Activated CD4-positive, alpha-beta T cell treated with anti-CD3 and anti-CD28 coated beads for 36 hours (primary cell): ENCODE results near the gene TTC17. TPM values are rescaled to one million over a fixed set of nuclear protein-coding genes. Genes with fewer than 3 reads are reported as not detected.
"Not testable (repeated sequence)": the region's sequence is repeated elsewhere in the genome, so short reads cannot be mapped to it uniquely, and the experiment has no call there.

Experiments
- ATAC-seq: fragments of 200-7000 bp; cut with Tn5 transposase; one replicate; pipeline ENCODE4 v1.10.0; 2021; ENCODE audit warnings: mild to moderate bottlenecking, moderate library complexity
- CTCF ChIA-PET: fragments of 350-600 bp; sonication (Branson Sonifier 250); formaldehyde crosslinking; loops from one replicate; lab custom pipeline; 2021; ENCODE audit warnings: antibody characterized with exemption; lab: Charles Lee
- POLR2A ChIA-PET: fragments of 350-600 bp; sonication (Branson Sonifier 250); formaldehyde crosslinking; loops from one replicate; lab custom pipeline; 2021; ENCODE audit warnings: antibody characterized with exemption, inconsistent platforms; lab: Charles Lee
- DNase-seq: peaks from one replicate; pipeline ENCODE4 v3.0.0-alpha.2; 2020
- H3K27ac Mint-ChIP-seq: one replicate; pipeline ENCODE4 v1.8.0; 2021; ENCODE audit warnings: mixed read lengths
- H3K27me3 Mint-ChIP-seq: one replicate; pipeline ENCODE4 v1.8.0; 2021; ENCODE audit warnings: mixed read lengths
- H3K36me3 Mint-ChIP-seq: one replicate; pipeline ENCODE4 v1.8.0; 2021; ENCODE audit warnings: low read depth, mixed read lengths
- H3K4me1 Mint-ChIP-seq: one replicate; pipeline ENCODE4 v1.8.0; 2021; ENCODE audit warnings: mixed read lengths
- H3K4me3 Mint-ChIP-seq: one replicate; pipeline ENCODE4 v1.8.0; 2021; ENCODE audit warnings: mild to moderate bottlenecking, moderate library complexity, mixed read lengths
- H3K9me3 Mint-ChIP-seq: one replicate; pipeline ENCODE4 v1.8.0; 2021; ENCODE audit warnings: low read depth, mixed read lengths
- intact Hi-C, 2 experiments: fragments of 100-400 bp; cut with DNase I in 1 of 2; cut with micrococcal nuclease in 1 of 2; formaldehyde crosslinking; loops; one replicate each; pipeline versions ENCODE4 v1.14.2 to v1.15.1; 2022 to 2024; cut with DNase I, micrococcal nuclease
- total RNA-seq, 2 experiments: library from RNA; stranded (reverse); gene quantifications; one replicate each; pipeline ENCODE4 v1.2.3, GENCODE V29; 2021

TTC17 gene
- total RNA-seq, 2 experiments from 2014 or later, result 50.0 to 57.9 TPM

DNA sequence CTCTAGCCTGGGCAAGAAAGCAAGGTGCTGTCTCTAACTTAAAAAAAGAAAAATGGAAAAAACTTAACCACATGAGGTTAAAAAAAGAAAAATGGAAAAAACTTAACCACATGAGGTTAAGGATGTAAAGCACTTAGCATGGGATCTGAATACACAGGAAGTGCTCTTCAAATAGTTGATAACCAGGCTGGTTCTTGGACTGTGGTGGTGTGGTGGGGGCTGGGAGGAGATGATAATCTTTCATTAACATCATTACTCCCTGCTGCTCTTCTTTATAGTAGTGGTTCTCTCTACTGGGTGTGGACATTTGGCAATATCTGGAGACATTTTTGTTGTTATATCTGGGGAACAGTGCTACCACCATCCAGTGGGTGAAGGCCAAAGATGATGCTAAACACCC lies 88.4 kb downstream of the TTC17 start:
- intact Hi-C loops, result no loop called here
- no peak overlapping the region for H3K27ac Mint-ChIP-seq
- ATAC-seq (peak; percentile 36), DNase-seq (peak; percentile 8)
- H3K27me3 Mint-ChIP-seq, result no peaks in the 10 kb centered on the region
- H3K36me3 Mint-ChIP-seq, result peaks cover 69% of the 10 kb centered on the region
- POLR2A ChIA-PET, result no interaction called here
- peaks cover 9% of the 10 kb centered on the region for H3K4me1 Mint-ChIP-seq
- no peaks in the 10 kb centered on the region for H3K9me3 Mint-ChIP-seq
- CTCF ChIA-PET, result interaction anchor here (0.8 kb wide), 1 partner anchor 12 kb away, joined by 3 read pairs; no protein-coding TSS in a partner anchor
- H3K4me3 Mint-ChIP-seq, result no peak overlapping the region

DNA sequence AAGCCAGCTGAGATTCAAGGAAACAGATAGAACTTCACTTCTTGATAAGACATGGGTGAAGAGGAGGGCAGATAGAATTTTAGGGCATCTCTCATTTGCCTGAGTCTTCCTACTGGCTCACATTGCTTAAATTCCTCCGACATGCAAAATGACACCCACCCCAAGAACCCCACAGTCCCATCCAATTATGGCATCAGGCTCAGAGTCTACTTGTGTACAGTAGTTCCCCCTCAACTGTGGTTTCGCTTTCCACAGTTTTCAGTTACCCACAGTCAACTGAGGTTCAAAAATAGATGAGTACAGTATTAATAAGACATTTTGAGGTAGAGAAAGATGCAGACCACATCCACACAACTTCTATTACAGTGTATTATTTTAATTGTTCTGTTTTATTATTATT lies 99.8 kb downstream of the TTC17 start:
- Mint-ChIP-seq H3K36me3 (peaks cover 78% of the 10 kb centered on the region), H3K9me3 (peaks cover 3% of the 10 kb centered on the region), H3K27me3 (no peaks in the 10 kb centered on the region), H3K4me3 (no peak overlapping the region), H3K4me1 (no peaks in the 10 kb centered on the region), H3K27ac (no peak overlapping the region)
- intact Hi-C loops, result no loop called here
- ChIA-PET CTCF (interaction anchor here (1.3 kb wide), 1 partner anchor 12 kb away, joined by 4 read pairs; no protein-coding TSS in a partner anchor), POLR2A (no interaction called here)
- ATAC-seq (no peak), DNase-seq (no peak)

- no peak for DNase-seq
- H3K4me3 Mint-ChIP-seq, result no peak overlapping the region
Measured at GRCh38 chr11:43459246-43459645, 100.5 kb downstream of the TTC17 start.

DNA sequence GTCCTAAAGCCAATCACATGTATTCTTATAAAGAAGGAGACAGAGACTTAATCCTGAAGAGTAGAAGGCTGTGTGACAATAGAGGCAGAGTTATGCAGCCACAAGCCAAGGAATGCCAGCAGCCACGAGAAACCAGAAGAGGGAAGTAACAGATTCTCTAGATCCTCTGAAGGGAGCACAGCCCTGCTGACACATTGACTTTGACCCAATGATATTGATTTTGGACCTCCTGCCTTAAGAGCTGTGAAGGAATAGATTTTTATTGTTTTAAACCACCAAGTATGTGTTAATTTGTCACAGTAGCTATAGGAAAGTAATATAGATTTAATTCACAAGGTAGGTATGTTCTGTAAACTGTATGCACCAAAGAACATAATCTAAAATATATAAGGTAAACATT lies 103.6 kb downstream of the TTC17 start:
- CTCF ChIA-PET, result no interaction called here
- no peak overlapping the region for H3K27ac Mint-ChIP-seq
- POLR2A ChIA-PET, result no interaction called here

More at GRCh38 chr11:43459246-43459645, 100.5 kb downstream of the TTC17 start:
- peaks cover 6% of the 10 kb centered on the region for H3K9me3 Mint-ChIP-seq
- POLR2A ChIA-PET, result no interaction called here
- H3K36me3 Mint-ChIP-seq, result peaks cover 82% of the 10 kb centered on the region
- H3K4me1 Mint-ChIP-seq, result no peaks in the 10 kb centered on the region
- intact Hi-C loops, result no loop called here
- CTCF ChIA-PET, result interaction anchor here (0.7 to 1.3 kb wide), 2 partner anchors 12 to 17 kb away, joined by 3 to 4 read pairs; no protein-coding TSS in a partner anchor
- no peaks in the 10 kb centered on the region for H3K27me3 Mint-ChIP-seq
- H3K27ac Mint-ChIP-seq, result no peak overlapping the region
- ATAC-seq, result no peak

GRCh38 chr11:43467958-43468357 lies 109.2 kb downstream of the TTC17 start:
- Mint-ChIP-seq H3K36me3 (peaks cover 47% of the 10 kb centered on the region), H3K9me3 (peaks cover 39% of the 10 kb centered on the region), H3K4me1 (no peaks in the 10 kb centered on the region), H3K4me3 (no peak overlapping the region), H3K27me3 (no peaks in the 10 kb centered on the region), H3K27ac (no peak overlapping the region)
- CTCF ChIA-PET, result no interaction called here
- DNase-seq (no peak), ATAC-seq (no peak)
- POLR2A ChIA-PET, result no interaction called here
- intact Hi-C loops, result no loop called here

More for the DNA sequence above, 103.6 kb downstream of the TTC17 start:
- H3K4me3 Mint-ChIP-seq, result no peak overlapping the region
- DNase-seq (no peak), ATAC-seq (no peak)
- peaks cover 29% of the 10 kb centered on the region for H3K9me3 Mint-ChIP-seq
- intact Hi-C loops, result no loop called here
- no peaks in the 10 kb centered on the region for H3K4me1 Mint-ChIP-seq
- H3K27me3 Mint-ChIP-seq, result no peaks in the 10 kb centered on the region
- peaks cover 86% of the 10 kb centered on the region for H3K36me3 Mint-ChIP-seq

DNA sequence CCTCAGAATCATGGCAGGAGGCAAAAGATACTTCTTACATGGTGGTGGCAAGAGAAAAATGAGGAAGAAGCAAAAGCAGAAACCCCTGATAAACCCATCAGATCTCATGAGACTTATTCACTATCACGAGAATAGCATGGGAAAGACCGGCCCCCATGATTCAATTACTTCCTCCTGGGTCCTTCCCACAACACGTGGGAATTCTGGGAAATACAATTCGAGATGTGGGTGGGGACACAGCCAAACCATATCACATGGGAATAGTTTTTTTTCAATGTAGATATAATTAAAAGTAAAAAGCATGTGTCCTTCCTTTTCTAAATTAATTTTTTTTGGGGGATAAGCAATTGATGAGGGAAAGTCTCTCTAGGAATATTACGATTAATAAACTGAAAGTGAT lies 118.8 kb downstream of the TTC17 start:
- H3K27me3 Mint-ChIP-seq, ATAC-seq, H3K4me3 Mint-ChIP-seq, H3K4me1 Mint-ChIP-seq, intact Hi-C loops, POLR2A ChIA-PET, H3K27ac Mint-ChIP-seq, DNase-seq: not testable (repeated sequence)
- Mint-ChIP-seq H3K36me3 (peaks cover 43% of the 10 kb centered on the region), H3K9me3 (peaks cover 34% of the 10 kb centered on the region)
- CTCF ChIA-PET, result interaction anchor here (0.7 kb wide), 1 partner anchor 616 kb away, joined by 3 read pairs; no protein-coding TSS in a partner anchor

DNA sequence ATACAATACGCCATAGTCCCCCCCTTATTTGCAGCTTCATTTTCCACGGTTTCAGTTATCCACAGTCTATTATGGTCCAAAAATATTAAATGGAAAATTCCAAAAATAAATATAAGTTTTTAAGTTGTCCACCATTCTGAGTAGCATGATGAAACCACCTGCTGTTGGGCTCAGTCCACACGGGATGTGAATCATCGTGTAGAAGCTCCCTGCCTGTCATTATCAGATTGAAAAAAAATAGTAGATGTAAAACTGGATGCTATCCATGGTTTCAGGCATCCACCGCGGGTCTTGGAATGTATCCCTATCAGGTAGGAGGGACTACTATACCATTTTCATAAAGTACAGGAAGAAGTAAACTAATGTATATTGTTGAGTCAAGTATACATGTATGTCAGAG lies 127.4 kb downstream of the TTC17 start:
- Mint-ChIP-seq H3K9me3 (peaks cover 5% of the 10 kb centered on the region), H3K4me1 (no peaks in the 10 kb centered on the region), H3K36me3 (peaks cover 24% of the 10 kb centered on the region), H3K27ac (no peak overlapping the region), H3K4me3 (no peak overlapping the region), H3K27me3 (no peaks in the 10 kb centered on the region)
- DNase-seq (no peak), ATAC-seq (no peak)
- POLR2A ChIA-PET, result no interaction called here
- CTCF ChIA-PET, result no interaction called here
- intact Hi-C loops, result no loop called here

DNA sequence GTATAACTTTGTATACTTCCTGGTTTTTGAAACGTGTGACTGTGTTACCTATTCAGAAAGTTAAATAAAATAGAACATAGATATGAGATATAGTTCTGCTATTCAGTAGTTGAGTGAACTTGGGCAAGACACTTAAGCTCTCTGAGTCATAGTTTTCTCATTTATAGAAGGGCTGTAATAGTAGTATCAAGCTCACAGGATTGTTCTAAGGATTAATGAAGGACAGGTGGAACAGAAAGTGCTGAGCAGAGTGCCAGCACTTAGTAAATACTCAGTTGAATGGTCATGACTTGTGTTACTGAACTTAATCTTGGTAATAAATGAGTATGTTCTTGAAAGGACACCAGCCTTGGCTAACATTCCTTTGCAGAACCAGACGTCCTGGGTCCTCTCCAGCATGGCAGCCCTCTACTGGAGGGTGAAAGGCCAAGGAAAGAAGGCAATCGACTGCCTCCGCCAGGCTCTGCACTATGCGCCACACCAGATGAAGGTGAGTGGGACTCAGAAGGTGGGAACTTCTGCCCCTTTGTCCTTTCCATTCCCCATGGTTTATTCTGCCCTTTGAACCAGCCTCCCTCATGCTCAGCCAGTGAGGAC lies 131.2 kb downstream of the TTC17 start:
- DNase-seq (no peak), ATAC-seq (no peak)
- Mint-ChIP-seq H3K9me3 (no peaks in the 10 kb centered on the region), H3K36me3 (peaks cover 35% of the 10 kb centered on the region), H3K27me3 (no peaks in the 10 kb centered on the region), H3K4me3 (no peak overlapping the region), H3K27ac (no peak overlapping the region), H3K4me1 (no peaks in the 10 kb centered on the region)
- intact Hi-C loops, result no loop called here
- ChIA-PET CTCF (interaction anchor here (0.6 kb wide), 1 partner anchor 12 kb away, joined by 3 read pairs; no protein-coding TSS in a partner anchor), POLR2A (no interaction called here)

DNA sequence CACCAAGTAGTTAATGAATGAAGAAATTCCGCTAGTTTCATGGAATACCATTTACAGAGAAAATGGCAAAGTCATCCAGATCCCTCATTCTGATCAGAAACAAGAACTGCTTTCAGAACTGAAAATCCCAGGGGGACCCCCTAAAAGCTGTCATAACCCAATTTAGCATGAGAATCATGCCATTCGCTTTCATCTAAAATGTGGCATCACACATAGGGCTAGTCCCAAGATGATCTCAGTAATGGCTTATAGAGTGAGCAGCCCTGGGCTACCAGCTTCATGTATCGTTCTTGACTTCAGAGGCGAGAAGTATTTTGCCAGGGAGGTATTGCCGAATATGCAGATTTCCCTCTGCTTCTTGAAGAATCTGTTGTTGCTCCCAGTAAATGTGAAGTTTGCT lies 134.0 kb downstream of the TTC17 start:
- intact Hi-C loops, result no loop called here
- ChIA-PET POLR2A (no interaction called here), CTCF (interaction anchor here (1.1 kb wide), 1 partner anchor 78 kb away, joined by 3 read pairs; no protein-coding TSS in a partner anchor)
- no peaks in the 10 kb centered on the region for H3K27me3 Mint-ChIP-seq
- peaks cover 38% of the 10 kb centered on the region for H3K36me3 Mint-ChIP-seq
- no peak overlapping the region for H3K4me3 Mint-ChIP-seq
- H3K27ac Mint-ChIP-seq, result peak overlapping the region; percentile 37
- DNase-seq (no peak), ATAC-seq (peak; percentile 47)
- no peaks in the 10 kb centered on the region for H3K9me3 Mint-ChIP-seq
- H3K4me1 Mint-ChIP-seq, result no peaks in the 10 kb centered on the region

DNA sequence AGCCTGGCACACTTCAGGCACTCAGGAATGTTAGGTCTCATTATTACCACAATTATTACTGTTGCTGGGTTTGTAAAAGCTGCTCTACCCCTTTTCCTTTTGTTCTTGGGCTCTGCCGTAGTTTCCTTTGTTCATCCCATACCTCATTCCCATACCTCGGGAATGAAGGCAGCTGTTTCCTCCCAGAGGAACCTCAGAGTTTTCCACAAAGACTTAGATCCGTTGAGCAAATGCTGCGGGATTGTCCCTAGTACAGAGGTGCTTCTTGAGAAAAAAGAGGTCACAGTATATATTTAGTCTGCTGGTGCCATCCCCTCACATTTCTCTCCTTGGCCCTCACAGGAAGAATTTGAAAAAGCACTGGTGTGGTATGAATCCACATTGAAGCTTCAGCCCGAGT lies 134.7 kb downstream of the TTC17 start:
- H3K4me1 Mint-ChIP-seq, result no peaks in the 10 kb centered on the region
- ChIA-PET POLR2A (no interaction called here), CTCF (interaction anchor here (1.1 kb wide), 1 partner anchor 78 kb away, joined by 3 read pairs; no protein-coding TSS in a partner anchor)
- no peak overlapping the region for H3K27ac Mint-ChIP-seq
- ATAC-seq (no peak), DNase-seq (no peak)
- no peak overlapping the region for H3K4me3 Mint-ChIP-seq
- peaks cover 37% of the 10 kb centered on the region for H3K36me3 Mint-ChIP-seq
- intact Hi-C loops, result no loop called here
- H3K9me3 Mint-ChIP-seq, result no peaks in the 10 kb centered on the region
- H3K27me3 Mint-ChIP-seq, result no peaks in the 10 kb centered on the region

DNA sequence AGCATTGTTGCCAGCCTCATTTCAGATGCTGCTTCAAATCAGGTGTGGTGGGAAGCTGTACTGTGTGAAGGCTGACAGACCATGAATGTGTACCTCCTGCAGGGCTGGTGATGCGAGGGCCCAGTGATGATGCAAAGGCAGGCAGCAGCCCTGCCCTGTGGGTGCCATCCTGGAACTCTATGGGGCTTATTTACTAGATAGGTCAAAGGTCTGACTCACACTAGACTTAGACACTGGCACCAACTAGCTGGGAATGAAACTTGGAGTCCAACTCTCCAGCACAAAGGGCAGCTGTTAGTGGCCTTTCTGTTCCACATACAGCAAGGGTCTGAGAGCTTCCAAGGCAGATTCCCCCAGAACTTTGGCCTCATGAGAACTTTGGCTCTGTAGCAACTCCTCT lies 138.4 kb downstream of the TTC17 start:
- H3K4me1 Mint-ChIP-seq, result no peaks in the 10 kb centered on the region
- peaks cover 4% of the 10 kb centered on the region for H3K27me3 Mint-ChIP-seq
- H3K9me3 Mint-ChIP-seq, result no peaks in the 10 kb centered on the region
- intact Hi-C loops, result no loop called here
- peaks cover 19% of the 10 kb centered on the region for H3K36me3 Mint-ChIP-seq
- no peak overlapping the region for H3K27ac Mint-ChIP-seq
- no peak for DNase-seq
- CTCF ChIA-PET, result interaction anchor here (0.8 to 1.5 kb wide), 3 partner anchors 9 to 94 kb away, joined by 3 to 4 read pairs (median 3); no protein-coding TSS in a partner anchor
- POLR2A ChIA-PET, result no interaction called here
- no peak overlapping the region for H3K4me3 Mint-ChIP-seq
- ATAC-seq, result no peak

DNA sequence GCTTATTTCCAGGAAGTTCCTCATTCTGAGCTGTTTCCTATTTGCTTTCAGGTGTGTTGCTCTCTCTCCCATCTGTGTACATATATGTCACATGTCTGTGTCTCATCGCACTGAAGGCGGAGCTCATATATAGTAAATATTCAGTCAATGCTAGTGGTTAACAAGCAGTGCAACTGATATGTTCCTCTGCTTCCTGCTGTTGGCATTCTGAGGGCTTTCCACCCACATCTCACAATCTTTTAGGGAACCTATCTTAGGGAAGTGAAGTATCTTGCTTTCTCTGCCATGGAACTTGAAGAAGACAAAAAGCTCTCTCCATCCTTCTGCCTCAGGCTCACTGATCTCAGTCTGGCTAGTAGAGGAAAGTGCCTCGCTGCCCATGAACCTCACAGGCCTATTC lies 139.8 kb downstream of the TTC17 start:
- DNase-seq, result no peak
- intact Hi-C loops, result no loop called here
- peaks cover 13% of the 10 kb centered on the region for H3K36me3 Mint-ChIP-seq
- CTCF ChIA-PET, result interaction anchor here (0.7 to 1.5 kb wide), 2 partner anchors 93 to 216 kb away, joined by 3 to 4 read pairs; no protein-coding TSS in a partner anchor
- H3K27ac Mint-ChIP-seq, result no peak overlapping the region
- no peak overlapping the region for H3K4me3 Mint-ChIP-seq
- peaks cover 6% of the 10 kb centered on the region for H3K27me3 Mint-ChIP-seq
- no peak for ATAC-seq
- H3K4me1 Mint-ChIP-seq, result no peaks in the 10 kb centered on the region
- POLR2A ChIA-PET, result no interaction called here
- H3K9me3 Mint-ChIP-seq, result no peaks in the 10 kb centered on the region
